HG02870 (cell line): Measurements from ENCODE around the gene C1orf216.
"Not testable (repeated sequence)": the region's sequence is repeated elsewhere in the genome, so short reads cannot be mapped to it uniquely, and the experiment has no call there.

Experiments used
- ATAC-seq: cut with Tn5 transposase; IDR thresholded peaks from one replicate; pipeline ENCODE4 v1.9.1; 2021; ENCODE audit warnings: mild to moderate bottlenecking, moderate library complexity; ENCODE audit not compliant: unreplicated experiment

C1orf216 gene

GRCh38 chr1:35718492-35719336 lies at the start of gene C1orf216:
Gene C1orf216 (minus strand): TSS chr1:35718884. CDS start chr1:35716321, 2,563 bp downstream.
- peak; percentile 52 for ATAC-seq

GRCh38 chr1:35764283-35764682 lies 45.6 kb upstream of the C1orf216 start:
- ATAC-seq: no peak

GRCh38 chr1:35763201-35763600 lies 44.5 kb upstream of the C1orf216 start:
- no peak for ATAC-seq

GRCh38 chr1:35762141-35762540 lies 43.5 kb upstream of the C1orf216 start:
- no peak for ATAC-seq

GRCh38 chr1:35756064-35756463 lies 37.4 kb upstream of the C1orf216 start:
- no peak for ATAC-seq

- no peak for ATAC-seq
These were observed 35.1 kb upstream of the C1orf216 start for GRCh38 chr1:35753626-35754260.

GRCh38 chr1:35748326-35748725 lies 29.6 kb upstream of the C1orf216 start:
- ATAC-seq: no peak

- no peak for ATAC-seq
These were observed 26.5 kb upstream of the C1orf216 start for GRCh38 chr1:35745124-35745730.

- ATAC-seq: no peak
These were observed 18.4 kb upstream of the C1orf216 start for GRCh38 chr1:35737120-35737519.

GRCh38 chr1:35727434-35728040 lies 8.9 kb upstream of the C1orf216 start:
- no peak for ATAC-seq

GRCh38 chr1:35726450-35727433 lies 8.1 kb upstream of the C1orf216 start:
- ATAC-seq: no peak

GRCh38 chr1:35725596-35725995 lies 6.9 kb upstream of the C1orf216 start:
- ATAC-seq: no peak

GRCh38 chr1:35717911-35718476 lies 690 bp downstream of the C1orf216 start:
- no peak for ATAC-seq

GRCh38 chr1:35715568-35716002 lies 3.1 kb downstream of the C1orf216 start:
- ATAC-seq: no peak

GRCh38 chr1:35714921-35715567 lies 3.6 kb downstream of the C1orf216 start:
- ATAC-seq: no peak

- not testable (repeated sequence) for ATAC-seq
These were observed 7.6 kb downstream of the C1orf216 start for GRCh38 chr1:35711098-35711497.

GRCh38 chr1:35708952-35709351 lies 9.7 kb downstream of the C1orf216 start:
- no peak for ATAC-seq

GRCh38 chr1:35708441-35708921 lies 10.2 kb downstream of the C1orf216 start:
- ATAC-seq: no peak
